Measurements from ENCODE around the gene F2R. TPM values are rescaled to one million over a fixed set of nuclear protein-coding genes. Genes with fewer than 3 reads are reported as not detected.
"Not testable (repeated sequence)": the region's sequence is repeated elsewhere in the genome, so short reads cannot be mapped to it uniquely, and the experiment has no call there.

F2R gene
- polyA plus RNA-seq, 1 experiment = 50.4 TPM

- no peak for DNase-seq (ENCODE audit: low read depth)
- H3K27me3 ChIP-seq (ENCODE audit: control insufficient read depth, insufficient read depth, low read length) = no peaks in the 10 kb centered on the region
- no peaks in the 10 kb centered on the region for H3K36me3 ChIP-seq (ENCODE audit: control insufficient read depth, insufficient read depth, low read length)
- TF ChIP-seq CTCF (IDR thresholded peaks at IDR 0.05; ENCODE audit: insufficient read depth, low read depth, low read length) = no peak
- no peak overlapping the region for H3K4me3 ChIP-seq (ENCODE audit: low read depth, low read length)
- ChIA-PET POLR2A (no interaction called here), CTCF (interaction anchor here (0.8 to 2.4 kb wide), 3 partner anchors 10 to 41 kb away, joined by 3 to 7 read pairs (median 3); no protein-coding TSS in a partner anchor)
These were observed 17.1 kb downstream of the F2R start for GRCh38 chr5:76733049-76733417.

- Histone ChIP-seq H3K27me3 (ENCODE audit: control insufficient read depth, insufficient read depth, low read length) (no peaks in the 10 kb centered on the region), H3K36me3 (ENCODE audit: control insufficient read depth, insufficient read depth, low read length) (no peaks in the 10 kb centered on the region), H3K4me3 (ENCODE audit: low read depth, low read length) (no peak overlapping the region)
- ChIA-PET POLR2A (interaction anchor here (0.5 kb wide), 1 partner anchor 90 kb away, joined by 3 read pairs; no protein-coding TSS in a partner anchor), CTCF (interaction anchor here (0.9 to 1.2 kb wide), 2 partner anchors 39 to 93 kb away, joined by 3 read pairs; no protein-coding TSS in a partner anchor)
- no peak for TF ChIP-seq CTCF (IDR thresholded peaks at IDR 0.05; ENCODE audit: insufficient read depth, low read depth, low read length)
- DNase-seq (ENCODE audit: low read depth) = no peak
These were observed 20.0 kb downstream of the F2R start for GRCh38 chr5:76735762-76736545.

GRCh38 chr5:76736679-76737556 lies 21.0 kb downstream of the F2R start:
- no peak for TF ChIP-seq CTCF (IDR thresholded peaks at IDR 0.05; ENCODE audit: insufficient read depth, low read depth, low read length)
- DNase-seq (ENCODE audit: low read depth) = no peak
- ChIA-PET CTCF (interaction anchor here (0.6 to 1.7 kb wide), 7 partner anchors 16 to 94 kb away, joined by 3 to 8 read pairs (median 3); no protein-coding TSS in a partner anchor), POLR2A (interaction anchor here (0.5 kb wide), 1 partner anchor 91 kb away, joined by 3 read pairs; no protein-coding TSS in a partner anchor)
- H3K36me3 ChIP-seq (ENCODE audit: control insufficient read depth, insufficient read depth, low read length) = no peaks in the 10 kb centered on the region
- no peak overlapping the region for H3K4me3 ChIP-seq (ENCODE audit: low read depth, low read length)
- H3K27me3 ChIP-seq (ENCODE audit: control insufficient read depth, insufficient read depth, low read length) = no peaks in the 10 kb centered on the region

- ChIA-PET CTCF (interaction anchor here (0.6 to 1.7 kb wide), 4 partner anchors 17 to 43 kb away, joined by 3 to 8 read pairs (median 3); no protein-coding TSS in a partner anchor), POLR2A (no interaction called here)
- no peak for TF ChIP-seq CTCF (IDR thresholded peaks at IDR 0.05; ENCODE audit: insufficient read depth, low read depth, low read length)
- no peak for DNase-seq (ENCODE audit: low read depth)
- H3K4me3 ChIP-seq (ENCODE audit: low read depth, low read length) = no peak overlapping the region
- H3K27me3 ChIP-seq (ENCODE audit: control insufficient read depth, insufficient read depth, low read length) = no peaks in the 10 kb centered on the region
- H3K36me3 ChIP-seq (ENCODE audit: control insufficient read depth, insufficient read depth, low read length) = no peaks in the 10 kb centered on the region
These were observed 21.9 kb downstream of the F2R start for GRCh38 chr5:76737846-76738245.

- DNase-seq (ENCODE audit: low read depth); POLR2A ChIA-PET; H3K4me3 ChIP-seq (ENCODE audit: low read depth, low read length); H3K27me3 ChIP-seq (ENCODE audit: control insufficient read depth, insufficient read depth, low read length); H3K36me3 ChIP-seq (ENCODE audit: control insufficient read depth, insufficient read depth, low read length): not testable (repeated sequence)
- CTCF ChIA-PET = interaction anchor here (1.2 to 2.7 kb wide), 2 partner anchors 29 to 33 kb away, joined by 3 to 13 read pairs; no protein-coding TSS in a partner anchor
These were observed 25.6 kb downstream of the F2R start for GRCh38 chr5:76741506-76741905.
